Neural crest cell (in vitro differentiated cells): Measurements from ENCODE around the gene GAS2L1. TPM values are rescaled to one million over a fixed set of nuclear protein-coding genes. Genes with fewer than 3 reads are reported as not detected.

Experiments
- DNase-seq: peaks from one replicate; pipeline ENCODE4 v3.0.0; 2021; ENCODE audit warnings: low read depth, mixed read lengths, low spot score
- H3K27ac Mint-ChIP-seq: one replicate; pipeline ENCODE4 v1.8.0; 2021; ENCODE audit warnings: mild to moderate bottlenecking, mixed read lengths; ENCODE audit not compliant: unreplicated experiment
- H3K27me3 Mint-ChIP-seq: 2 replicates; pipeline ENCODE4 v1.8.0; 2021; ENCODE audit warnings: low read depth, mild to moderate bottlenecking, mixed read lengths
- H3K36me3 Mint-ChIP-seq: 2 replicates; pipeline ENCODE4 v1.8.0; 2021; ENCODE audit warnings: low read depth, mild to moderate bottlenecking, mixed read lengths
- H3K4me1 Mint-ChIP-seq: 2 replicates; pipeline ENCODE4 v1.8.0; 2021; ENCODE audit warnings: mixed read lengths
- H3K4me3 Mint-ChIP-seq: one replicate; pipeline ENCODE4 v1.8.0; 2021; ENCODE audit warnings: mild to moderate bottlenecking, mixed read lengths
- H3K9me3 Mint-ChIP-seq: 2 replicates; pipeline ENCODE4 v1.8.0; 2021; ENCODE audit warnings: mixed read lengths
- CTCF ChIP-seq: fragments of 200-600 bp; sonication (generic); conservative IDR thresholded peaks from 2 replicates; pipeline ENCODE4 v1.5.0; 2021; ENCODE audit warnings: antibody characterized with exemption, mild to moderate bottlenecking
- total RNA-seq: library from RNA; stranded (reverse); gene quantifications from 2 replicates; pipeline ENCODE4 v1.2.1, GENCODE V29; 2021

The GAS2L1 gene
- total RNA-seq, 1 donor from 2014 or later = 8.9 TPM

- DNase-seq = no peak
- Mint-ChIP-seq H3K27ac (no peak overlapping the region), H3K4me1 (peaks cover 20% of the 10 kb centered on the region), H3K27me3 (peaks cover 20% of the 10 kb centered on the region), H3K36me3 (no peaks in the 10 kb centered on the region), H3K9me3 (no peaks in the 10 kb centered on the region), H3K4me3 (peak overlapping the region; percentile 66)
- TF ChIP-seq CTCF = no peak
Observed at GRCh38 chr22:29308791-29309262, 2.4 kb downstream of the GAS2L1 start.

- Mint-ChIP-seq H3K4me3 (peak overlapping the region; percentile 66), H3K4me1 (peaks cover 24% of the 10 kb centered on the region), H3K36me3 (no peaks in the 10 kb centered on the region)
Observed at GRCh38 chr22:29309332-29310064, 3.0 kb downstream of the GAS2L1 start.

GRCh38 chr22:29310065-29310862 is 3.8 kb downstream of the GAS2L1 start:
- H3K4me1 Mint-ChIP-seq = peaks cover 25% of the 10 kb centered on the region
- no peak for DNase-seq
- TF ChIP-seq CTCF = no peak
- H3K36me3 Mint-ChIP-seq = no peaks in the 10 kb centered on the region
- no peak overlapping the region for H3K27ac Mint-ChIP-seq
- peak overlapping the region; percentile 47 for H3K4me3 Mint-ChIP-seq
- no peaks in the 10 kb centered on the region for H3K9me3 Mint-ChIP-seq
- H3K27me3 Mint-ChIP-seq = peaks cover 30% of the 10 kb centered on the region

More at GRCh38 chr22:29309332-29310064, 3.0 kb downstream of the GAS2L1 start:
- Mint-ChIP-seq H3K27ac (peak overlapping the region; percentile 50), H3K9me3 (no peaks in the 10 kb centered on the region), H3K27me3 (peaks cover 26% of the 10 kb centered on the region)
- no peak for TF ChIP-seq CTCF
- no peak for DNase-seq

- peaks cover 23% of the 10 kb centered on the region for H3K4me1 Mint-ChIP-seq
- no peak overlapping the region for H3K27ac Mint-ChIP-seq
- H3K36me3 Mint-ChIP-seq = no peaks in the 10 kb centered on the region
- no peak for TF ChIP-seq CTCF
- DNase-seq = peak; percentile 58
- peak overlapping the region; percentile 27 for H3K4me3 Mint-ChIP-seq
- peaks cover 32% of the 10 kb centered on the region for H3K27me3 Mint-ChIP-seq
- H3K9me3 Mint-ChIP-seq = no peaks in the 10 kb centered on the region
Observed at GRCh38 chr22:29310863-29311339, 4.5 kb downstream of the GAS2L1 start.

- H3K4me3 Mint-ChIP-seq = no peak overlapping the region
- peaks cover 40% of the 10 kb centered on the region for H3K27me3 Mint-ChIP-seq
- DNase-seq = no peak
- no peaks in the 10 kb centered on the region for H3K9me3 Mint-ChIP-seq
- TF ChIP-seq CTCF = no peak
- H3K27ac Mint-ChIP-seq = no peak overlapping the region
- peaks cover 21% of the 10 kb centered on the region for H3K4me1 Mint-ChIP-seq
- no peaks in the 10 kb centered on the region for H3K36me3 Mint-ChIP-seq
Observed at GRCh38 chr22:29311464-29312217, 5.2 kb downstream of the GAS2L1 start.
